COLO668 (cell line): ENCODE results near the gene UBAC1.
"Not testable (repeated sequence)": the region's sequence is repeated elsewhere in the genome, so short reads cannot be mapped to it uniquely, and the experiment has no call there.

ENCODE experiments used
- DNase-seq: peaks from one replicate; lab custom pipeline; 2025; ENCODE audit not compliant: unreplicated experiment; lab: John Stamatoyannopoulos, UW

Gene UBAC1

GRCh38 chr9:135923508-135923907, 37.7 kb downstream of the UBAC1 start:
- DNase-seq: no peak

GRCh38 chr9:135921749-135922310, 39.3 kb downstream of the UBAC1 start:
- DNase-seq: no peak

GRCh38 chr9:135920973-135921585, 40.1 kb downstream of the UBAC1 start:
- DNase-seq: no peak

GRCh38 chr9:135920256-135920930, 40.8 kb downstream of the UBAC1 start:
- no peak for DNase-seq

- no peak for DNase-seq
Observed at GRCh38 chr9:135919318-135919890, 41.8 kb downstream of the UBAC1 start.

- not testable (repeated sequence) for DNase-seq
Observed at GRCh38 chr9:135916227-135916626, 44.9 kb downstream of the UBAC1 start.

- DNase-seq: no peak
Observed at GRCh38 chr9:135914921-135915320, 46.3 kb downstream of the UBAC1 start.

- DNase-seq: not testable (repeated sequence)
Observed at GRCh38 chr9:135911233-135911632, 49.9 kb downstream of the UBAC1 start.

- no peak for DNase-seq
Observed at GRCh38 chr9:135910757-135911156, 50.4 kb downstream of the UBAC1 start.

GRCh38 chr9:135910216-135910615, 51.0 kb downstream of the UBAC1 start:
- DNase-seq: no peak

GRCh38 chr9:135909371-135909770, 51.8 kb downstream of the UBAC1 start:
- no peak for DNase-seq

- no peak for DNase-seq
Observed at GRCh38 chr9:135908754-135909204, 52.4 kb downstream of the UBAC1 start.

GRCh38 chr9:135908093-135908753, 53.0 kb downstream of the UBAC1 start:
- DNase-seq: peak; percentile 59

- DNase-seq: peak; percentile 97
Observed at GRCh38 chr9:135907431-135908092, 53.6 kb downstream of the UBAC1 start, which contains the start of gene CAMSAP1. Gene CAMSAP1, minus strand, starts transcription at chr9:135907546. Its CDS starts 387 bp downstream, at chr9:135907159.

GRCh38 chr9:135907006-135907430, 54.2 kb downstream of the UBAC1 start:
- DNase-seq: peak; percentile 69

GRCh38 chr9:135906291-135907005, 54.7 kb downstream of the UBAC1 start:
- DNase-seq: peak; percentile 51

- peak; percentile 14 for DNase-seq
Observed at GRCh38 chr9:135905380-135906258, 55.6 kb downstream of the UBAC1 start.

GRCh38 chr9:135903786-135904520, 57.2 kb downstream of the UBAC1 start:
- no peak for DNase-seq

- no peak for DNase-seq
Observed at GRCh38 chr9:135903358-135903656, 57.9 kb downstream of the UBAC1 start.
